NCI-H146 treated with DMSO at 0.1 percent for 48 hours (cell line): ENCODE results near the gene UPK3B.
"Not testable (repeated sequence)": the region's sequence is repeated elsewhere in the genome, so short reads cannot be mapped to it uniquely, and the experiment has no call there.

Experiments used
- DNase-seq: peaks from one replicate; lab custom pipeline; 2025; ENCODE audit not compliant: unreplicated experiment; lab: John Stamatoyannopoulos, UW

Gene UPK3B

DNA sequence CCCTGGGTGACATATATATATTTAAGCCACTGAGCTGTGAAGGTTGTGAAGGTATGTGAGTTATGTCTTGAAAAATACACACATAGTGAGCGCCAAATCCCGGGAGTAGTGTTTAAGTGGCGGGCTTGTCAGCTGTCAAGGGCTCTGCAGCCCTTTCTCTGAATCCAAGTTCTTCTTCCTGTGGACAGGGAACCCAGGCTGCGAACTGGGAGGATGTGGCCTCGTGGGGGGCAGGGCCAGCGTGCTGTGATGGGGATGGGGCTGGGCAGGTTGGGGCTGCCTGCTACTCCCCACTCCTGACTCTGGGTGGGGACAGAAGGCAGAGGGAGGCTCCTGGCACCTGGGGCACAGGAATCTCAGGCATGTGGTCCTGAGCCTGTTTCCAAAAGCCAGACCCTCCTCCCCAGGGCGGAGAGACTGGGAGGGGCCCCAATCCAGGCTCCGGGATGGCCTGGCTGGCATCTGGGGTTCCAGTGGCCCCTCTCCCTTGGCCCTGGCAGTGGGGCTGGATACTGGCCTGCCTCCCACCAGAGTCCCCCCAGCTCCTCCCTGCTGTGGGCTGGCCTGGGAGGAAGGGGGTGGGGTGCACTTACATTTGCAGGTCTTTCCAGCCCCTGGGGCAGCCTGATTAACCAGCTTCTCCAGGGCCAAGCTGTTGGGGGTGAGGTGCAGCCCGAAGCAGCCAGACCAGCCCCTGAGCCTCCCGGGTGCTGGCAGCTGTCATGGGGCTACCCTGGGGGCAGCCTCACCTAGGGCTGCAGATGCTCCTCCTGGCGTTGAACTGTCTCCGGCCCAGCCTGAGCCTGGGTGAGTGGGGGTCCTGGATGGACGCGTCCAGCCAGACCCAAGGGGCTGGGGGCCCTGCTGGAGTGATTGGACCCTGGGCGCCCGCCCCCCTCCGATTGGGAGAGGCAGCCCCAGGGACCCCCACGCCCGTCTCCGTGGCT lies at the start of gene UPK3B:
TSS of gene UPK3B (plus strand) at position 622 of the 947 bp plus-strand sequence. CDS start at position 723, 101 bp downstream.
- no peak for DNase-seq

DNA sequence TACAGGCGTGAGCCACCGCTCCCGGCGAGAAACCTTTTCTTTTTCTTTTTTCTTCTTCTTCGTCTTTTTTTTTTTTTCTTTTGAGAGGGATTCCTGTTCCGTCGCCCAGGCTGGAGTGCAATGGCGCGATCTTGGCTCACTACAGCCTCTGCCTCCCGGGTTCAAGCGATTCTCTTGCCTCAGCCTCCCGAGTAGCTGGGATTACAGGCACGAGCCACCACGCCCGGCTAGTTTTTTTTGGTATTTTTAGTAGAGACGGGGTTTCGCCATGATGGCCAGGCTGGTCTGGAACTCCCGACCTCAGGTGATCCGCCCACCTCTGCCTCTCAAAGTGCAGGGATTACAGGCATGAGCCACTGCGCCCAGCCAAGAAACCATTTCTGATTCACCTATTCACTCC lies 49.6 kb upstream of the UPK3B start:
- DNase-seq = not testable (repeated sequence)

DNA sequence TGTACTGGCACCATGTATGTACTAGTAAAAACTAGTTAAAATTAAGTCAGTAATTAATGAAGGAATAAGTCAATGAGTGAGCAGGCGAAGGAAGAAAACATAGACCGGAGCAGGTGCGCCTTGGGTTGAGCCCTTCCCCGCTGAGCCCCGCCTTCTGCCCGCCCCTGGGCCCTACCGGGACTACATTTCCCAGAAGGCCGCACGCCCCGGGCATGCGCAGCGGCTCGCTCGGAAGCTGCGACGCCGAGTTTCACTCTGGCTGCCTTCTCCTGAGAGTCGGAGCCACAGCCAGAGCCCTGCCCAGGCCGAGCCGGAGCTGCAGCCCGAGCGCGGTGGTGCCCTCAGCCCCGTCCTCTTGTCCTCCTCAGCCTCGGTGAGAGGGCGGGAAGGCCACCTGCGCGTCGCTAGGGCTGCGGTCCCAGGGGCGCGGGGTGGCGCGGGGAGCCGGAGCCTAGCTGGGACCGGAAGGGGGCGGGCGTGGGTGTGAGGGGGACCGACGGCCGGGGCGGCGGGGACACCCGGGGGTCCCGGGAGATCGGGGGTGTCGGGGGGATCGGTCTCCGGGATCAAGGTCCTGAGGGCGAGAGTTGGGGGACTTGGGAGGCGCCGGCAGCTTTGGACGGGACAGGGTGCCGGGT lies 48.8 kb upstream of the UPK3B start, which contains the start of gene DTX2:
TSS of gene DTX2 (plus strand) at position 246 of the 638 bp plus-strand sequence. CDS start 18,801 bp downstream, outside the sequence.
- DNase-seq = not testable (repeated sequence)

DNA sequence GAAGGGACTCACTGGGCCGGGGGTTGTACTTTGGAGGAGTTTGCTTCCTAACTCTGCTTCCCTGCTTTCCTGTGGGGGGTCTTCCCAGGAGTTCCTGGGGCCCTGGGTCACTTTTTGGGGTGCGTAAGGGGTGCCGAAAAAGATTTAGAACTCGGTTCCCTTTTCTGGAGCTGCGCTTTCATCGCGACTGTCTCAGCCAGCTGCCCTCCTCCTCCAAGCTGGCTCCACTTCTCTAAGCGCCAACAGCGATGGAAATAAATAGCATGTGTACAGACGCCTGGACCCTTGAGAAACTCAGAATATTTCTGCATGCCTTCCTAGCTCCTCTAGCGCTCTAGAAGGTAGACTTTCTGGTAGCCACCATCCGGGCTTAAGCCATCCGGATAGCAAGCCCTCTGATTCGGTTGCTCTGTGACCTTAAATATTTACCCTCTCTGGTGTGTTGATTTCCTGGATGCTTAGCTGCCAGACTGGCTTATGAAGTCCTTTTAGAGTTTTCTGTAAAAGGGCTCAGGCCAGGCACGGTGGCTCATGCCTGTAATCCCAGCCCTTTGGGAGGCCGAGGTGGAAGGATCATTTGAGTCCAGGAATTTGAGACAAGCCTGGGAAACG lies 48.0 kb upstream of the UPK3B start:
- not testable (repeated sequence) for DNase-seq

GRCh38 chr7:76464959-76465358 lies 45.4 kb upstream of the UPK3B start:
- DNase-seq = not testable (repeated sequence)

DNA sequence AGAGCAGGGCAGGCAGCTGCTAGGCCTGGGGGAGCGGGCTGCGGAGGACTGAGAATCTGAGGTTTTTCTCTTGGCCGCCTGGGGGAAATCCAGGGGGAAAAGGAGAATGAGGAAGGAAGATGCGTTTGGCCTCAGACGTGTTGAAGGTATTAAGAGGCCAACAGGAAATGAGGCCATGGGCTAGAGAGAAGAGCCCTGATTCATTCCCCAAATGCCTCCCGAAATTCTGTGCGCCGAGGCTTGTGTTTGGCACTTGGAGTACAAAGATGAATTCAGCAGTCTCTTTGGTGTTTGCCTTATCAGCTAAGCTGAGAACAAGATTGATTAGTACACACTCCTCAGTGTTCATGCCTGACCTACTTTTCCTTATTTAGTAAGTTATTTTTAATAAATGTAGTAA lies 44.4 kb upstream of the UPK3B start:
- DNase-seq = not testable (repeated sequence)

- not testable (repeated sequence) for DNase-seq
These were observed 42.5 kb upstream of the UPK3B start for GRCh38 chr7:76467743-76468404.

DNA sequence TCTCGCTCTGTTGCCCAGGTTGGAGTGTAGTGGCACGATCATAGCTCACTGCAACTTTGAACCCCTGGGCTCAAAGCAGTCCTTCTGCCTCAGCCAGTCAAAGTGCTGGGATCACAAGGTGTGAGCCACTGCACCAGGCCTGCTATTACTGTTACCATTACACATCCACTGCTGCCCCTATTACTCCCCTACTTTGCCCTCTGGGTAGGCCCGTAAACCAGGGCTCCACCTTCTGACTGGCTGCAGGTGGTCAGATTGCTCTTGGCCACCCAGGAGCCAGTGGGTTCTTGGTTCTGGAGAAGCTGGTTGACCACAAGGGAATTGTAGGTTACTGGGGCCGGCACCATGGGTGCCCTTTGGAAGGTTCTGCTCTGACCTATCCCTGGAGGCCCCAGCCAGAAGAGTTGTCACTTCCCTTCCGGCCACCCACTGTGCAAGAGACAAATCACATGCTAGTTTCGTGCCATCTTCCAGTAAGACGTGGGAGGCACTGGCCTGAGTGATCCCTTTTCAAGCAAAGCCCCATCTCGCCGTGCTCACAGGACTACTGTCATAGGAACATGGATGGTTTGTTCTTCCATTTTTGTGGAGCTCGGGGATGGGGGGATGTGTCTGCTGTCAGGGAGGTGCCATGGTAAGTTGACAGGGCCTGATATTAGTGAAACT lies 38.7 kb upstream of the UPK3B start:
- not testable (repeated sequence) for DNase-seq

DNA sequence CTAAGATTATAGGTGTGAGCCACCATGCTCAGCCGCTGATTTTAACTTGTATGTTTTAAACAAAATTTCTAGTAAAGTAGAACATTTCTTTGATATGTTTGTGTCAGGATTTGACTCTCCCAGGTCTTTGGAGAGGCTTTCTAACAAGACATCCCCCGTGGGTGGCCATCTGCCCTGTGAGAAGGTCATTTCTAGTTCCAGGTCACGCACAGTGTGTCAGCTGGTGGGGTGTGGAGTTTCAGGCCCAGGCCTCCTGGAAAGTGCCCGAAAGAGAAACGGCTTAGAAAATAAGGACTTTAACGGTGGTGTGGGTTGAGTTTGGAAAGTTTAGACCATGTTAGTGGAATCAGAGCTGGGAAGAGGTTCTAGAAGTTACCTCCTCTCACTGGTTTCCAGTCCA lies 37.3 kb upstream of the UPK3B start:
- DNase-seq = not testable (repeated sequence)

DNA sequence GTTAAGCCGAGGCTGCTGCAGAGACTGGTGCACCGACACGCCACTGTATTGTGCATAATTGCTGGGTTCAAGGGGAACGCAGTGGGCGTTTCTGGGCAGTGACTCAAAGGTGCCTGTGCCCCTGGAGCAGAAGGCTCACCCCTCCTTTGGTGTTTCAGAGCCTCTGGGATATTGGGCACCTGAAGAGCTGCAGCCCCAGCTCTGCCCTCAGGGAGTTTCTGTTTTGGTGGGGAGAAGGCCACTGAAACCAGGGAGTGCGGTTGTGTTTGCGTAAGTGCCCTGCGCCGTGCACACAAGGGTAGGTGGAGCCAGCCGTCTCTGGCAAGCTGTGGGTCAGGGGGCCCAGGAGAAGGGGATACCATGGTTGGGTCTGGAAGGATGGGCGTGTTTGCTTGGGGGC lies 34.1 kb upstream of the UPK3B start:
- not testable (repeated sequence) for DNase-seq

DNA sequence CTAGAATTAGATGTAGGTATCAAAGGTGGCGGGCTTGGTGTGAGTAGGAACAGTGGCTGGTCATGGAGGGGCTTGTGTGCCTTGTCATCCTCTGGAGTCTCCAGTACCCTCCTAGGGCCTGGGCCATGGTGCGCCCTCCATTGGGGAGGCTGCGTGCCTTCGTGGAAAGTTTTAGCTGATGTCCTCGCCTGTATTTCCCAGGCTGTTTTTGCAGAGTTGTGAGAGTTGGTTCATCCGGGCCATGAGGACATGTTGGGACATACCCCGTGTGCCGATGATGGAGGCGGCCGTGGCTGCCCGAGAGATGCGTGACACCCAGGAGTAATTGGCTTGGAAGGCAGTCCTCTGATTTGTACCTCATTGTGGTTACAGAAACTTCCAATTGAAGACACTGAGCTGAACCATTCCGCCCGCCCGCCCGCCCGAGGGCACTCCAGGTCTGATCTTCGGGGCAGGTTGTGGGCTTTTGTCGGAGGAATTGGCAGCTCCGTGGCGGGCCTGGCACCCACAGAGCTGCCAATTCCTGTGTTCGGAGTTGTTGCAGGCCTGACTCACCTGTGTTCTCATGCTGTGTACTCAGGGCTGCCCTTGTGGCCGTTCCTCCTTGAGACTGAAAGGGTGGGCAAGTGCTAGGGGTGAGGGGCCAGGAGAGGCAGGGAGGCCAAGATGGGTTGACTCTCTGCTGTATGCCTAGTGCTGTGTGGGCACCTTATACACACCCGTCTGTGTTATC lies 33.4 kb upstream of the UPK3B start:
- not testable (repeated sequence) for DNase-seq

DNA sequence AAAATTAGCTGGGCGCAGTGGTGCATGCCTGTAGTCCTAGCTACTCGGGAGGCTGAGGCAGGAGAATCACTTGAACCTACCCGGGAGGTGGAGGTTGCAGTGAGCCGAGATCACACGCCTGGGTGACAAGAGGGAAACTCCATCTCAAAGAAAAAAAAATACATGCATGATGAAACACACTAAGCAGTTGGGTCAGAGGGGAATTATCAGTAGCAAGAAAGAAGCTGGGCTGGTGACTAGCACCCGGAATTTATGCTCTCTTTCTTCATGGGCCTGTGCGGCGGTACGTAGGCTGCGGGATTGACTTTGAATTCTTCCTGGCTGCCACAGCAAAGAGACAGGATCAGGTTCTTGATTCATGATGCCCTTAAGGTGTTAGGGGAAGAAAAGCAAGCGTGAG lies 30.7 kb upstream of the UPK3B start:
- not testable (repeated sequence) for DNase-seq

DNA sequence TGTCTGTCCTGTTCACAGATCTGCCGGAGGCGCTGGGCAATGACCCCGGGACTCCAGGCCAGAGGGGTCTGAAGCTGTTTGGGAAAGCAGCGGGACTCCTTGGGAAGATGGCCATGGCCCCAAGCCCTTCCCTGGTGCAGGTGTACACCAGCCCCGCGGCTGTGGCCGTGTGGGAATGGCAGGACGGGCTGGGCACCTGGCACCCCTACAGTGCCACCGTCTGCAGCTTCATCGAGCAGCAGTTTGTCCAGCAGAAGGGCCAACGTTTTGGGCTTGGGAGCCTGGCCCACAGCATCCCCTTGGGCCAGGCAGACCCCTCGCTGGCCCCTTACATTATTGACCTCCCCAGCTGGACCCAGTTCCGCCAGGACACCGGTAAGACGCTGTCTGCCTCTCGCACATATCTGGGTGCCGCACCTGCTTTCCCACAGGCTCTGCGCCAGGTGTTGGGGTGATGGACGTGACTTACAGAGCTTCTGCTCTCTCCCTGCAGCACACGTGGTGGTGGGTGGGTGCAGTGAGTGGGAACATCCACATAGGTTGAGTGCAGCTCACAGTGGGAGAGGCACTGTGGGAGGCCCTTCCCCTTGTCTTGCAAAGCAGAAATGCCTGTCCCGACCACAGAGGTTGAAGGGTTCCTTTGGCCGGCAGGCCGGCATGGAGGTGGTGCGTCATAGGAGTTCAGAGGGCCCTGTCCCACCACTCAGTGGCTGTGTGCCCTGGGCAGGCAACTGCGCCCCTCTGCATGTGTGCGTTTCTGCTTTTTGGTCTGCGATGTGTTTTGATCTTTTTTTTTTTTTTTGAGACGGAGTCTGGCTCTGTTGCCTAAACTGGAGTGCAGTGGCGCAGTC lies 29.7 kb upstream of the UPK3B start:
- not testable (repeated sequence) for DNase-seq

DNA sequence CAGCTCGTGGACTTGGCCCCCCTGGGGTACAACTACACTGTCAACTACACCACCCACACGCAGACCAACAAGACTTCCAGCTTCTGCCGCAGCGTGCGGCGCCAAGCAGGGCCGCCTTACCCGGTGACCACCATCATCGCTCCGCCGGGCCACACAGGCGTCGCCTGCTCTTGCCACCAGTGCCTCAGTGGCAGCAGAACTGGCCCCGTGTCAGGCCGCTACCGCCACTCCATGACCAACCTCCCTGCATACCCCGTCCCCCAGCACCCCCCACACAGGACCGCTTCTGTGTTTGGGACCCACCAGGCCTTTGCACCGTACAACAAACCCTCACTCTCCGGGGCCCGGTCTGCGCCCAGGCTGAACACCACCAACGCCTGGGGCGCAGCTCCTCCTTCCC lies 27.7 kb upstream of the UPK3B start:
- not testable (repeated sequence) for DNase-seq

DNA sequence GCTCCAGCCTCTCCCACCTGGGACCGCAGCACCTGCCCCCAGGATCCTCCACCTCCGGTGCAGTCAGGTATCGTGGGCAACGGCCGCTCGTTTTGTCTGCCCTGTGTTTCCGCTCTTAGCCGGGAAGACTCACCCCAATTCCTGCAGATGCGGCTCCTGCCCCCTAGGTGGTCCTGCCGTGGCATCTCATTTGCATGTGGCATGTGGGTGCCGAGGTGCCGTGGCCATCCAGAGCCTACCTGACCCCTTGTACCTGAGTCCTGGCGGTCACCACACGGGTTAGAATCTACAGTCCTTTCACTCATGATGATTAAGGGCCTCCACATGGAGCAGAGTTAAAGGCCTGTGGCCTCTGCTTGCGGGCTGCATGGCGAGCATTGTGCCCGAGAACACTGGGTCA lies 27.3 kb upstream of the UPK3B start:
- not testable (repeated sequence) for DNase-seq

GRCh38 chr7:76484456-76484855 lies 25.9 kb upstream of the UPK3B start:
- not testable (repeated sequence) for DNase-seq

DNA sequence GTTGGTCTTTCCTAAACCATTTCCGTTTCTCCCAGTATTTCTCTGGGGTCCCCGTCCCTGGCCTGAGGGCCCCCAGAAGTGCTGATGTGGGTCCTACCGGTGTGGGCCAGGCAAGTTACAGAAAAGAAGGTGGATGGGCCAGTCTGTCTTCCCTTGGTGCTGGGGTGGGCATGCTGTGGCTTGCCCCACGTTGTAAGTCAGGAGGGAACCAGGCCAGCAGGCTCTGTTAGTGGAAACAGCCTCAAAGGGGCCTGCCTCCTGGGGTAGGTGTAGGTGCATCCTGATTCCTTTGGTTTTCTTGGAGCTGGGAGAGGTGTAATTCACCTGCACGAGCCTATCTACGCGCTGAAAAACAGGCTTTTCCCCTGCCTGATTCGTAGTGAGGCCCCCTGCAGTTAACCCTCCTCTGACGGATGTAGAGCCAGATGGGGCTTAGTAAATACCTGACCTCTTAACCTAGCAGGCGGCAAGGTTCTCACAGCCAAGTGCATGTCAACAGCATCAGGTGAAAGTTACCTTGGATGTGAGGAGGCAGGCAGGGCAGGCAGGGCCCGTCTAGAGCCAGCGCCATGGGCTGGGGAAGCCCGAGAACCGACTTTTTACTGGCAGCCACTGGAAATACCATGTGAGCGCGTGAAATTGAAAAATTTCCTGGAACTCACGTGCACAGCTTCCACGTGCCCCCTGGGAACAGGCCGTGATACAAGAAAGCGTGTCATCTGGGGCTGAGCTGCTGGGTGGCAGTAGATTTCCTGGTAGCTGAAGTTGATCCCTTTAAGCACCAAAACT lies 24.3 kb upstream of the UPK3B start:
- DNase-seq = not testable (repeated sequence)

DNA sequence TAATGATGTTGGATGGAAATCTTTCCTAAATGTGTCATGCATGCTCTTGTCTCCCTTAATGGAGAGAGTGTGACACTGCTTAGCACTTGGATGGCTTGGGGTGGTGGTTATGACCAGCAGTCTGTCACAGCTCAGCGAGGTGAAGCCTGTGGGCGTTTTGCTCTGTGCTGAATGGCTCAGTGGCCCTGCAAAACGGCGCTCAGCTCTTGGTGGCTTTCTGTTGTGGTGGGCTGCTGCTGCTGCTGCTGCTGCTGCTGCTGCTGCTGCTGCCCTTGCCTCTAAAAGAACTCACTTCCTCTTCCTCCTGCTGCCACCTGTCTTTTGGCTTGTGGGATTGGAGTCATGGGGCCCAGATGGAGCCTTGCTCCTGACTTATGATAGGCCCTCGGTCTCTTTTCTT lies 23.7 kb upstream of the UPK3B start:
- not testable (repeated sequence) for DNase-seq
